ENCODE measurements around the gene WAS.

GRCh38 chrX:48719958-48720357 lies 36.4 kb downstream of the WAS start:
- no peak for TF ChIP-seq CTCF (IDR thresholded peaks at IDR 0.05)
- TF ChIP-seq POLR2A (IDR thresholded peaks at IDR 0.05), result no peak
